H9 (cell line): ENCODE measurements around the gene RIPK4. TPM values are rescaled to one million over a fixed set of nuclear protein-coding genes. Genes with fewer than 3 reads are reported as not detected.
"Not testable (repeated sequence)": the region's sequence is repeated elsewhere in the genome, so short reads cannot be mapped to it uniquely, and the experiment has no call there.

ENCODE experiments used
- DNase-seq: peaks from one replicate; pipeline ENCODE4 v3.0.0-alpha.2; 2017
- H2AFZ ChIP-seq: one replicate; pipeline ENCODE4 v1.6.1; 2013; ENCODE audit warnings: mild to moderate bottlenecking, low read length, control low read depth, moderate library complexity
- H2AK5ac ChIP-seq: 2 replicates; pipeline ENCODE4 v1.6.1; 2013; ENCODE audit warnings: low read length, control low read depth, mixed read lengths; ENCODE audit not compliant: insufficient read length
- H2BK120ac ChIP-seq: one replicate; pipeline ENCODE4 v1.6.1; 2013; ENCODE audit warnings: low read depth, mild to moderate bottlenecking, low read length, control low read depth, inconsistent platforms; ENCODE audit not compliant: poor library complexity, severe bottlenecking
- H2BK12ac ChIP-seq: 2 replicates; pipeline ENCODE4 v1.6.1; 2013; ENCODE audit warnings: low read length, control low read depth, mixed read lengths, low read depth; ENCODE audit not compliant: insufficient read length
- H2BK15ac ChIP-seq: 2 replicates; pipeline ENCODE4 v1.6.1; 2013; ENCODE audit warnings: low read depth, low read length, control low read depth
- H2BK20ac ChIP-seq: one replicate; pipeline ENCODE4 v1.6.1; 2013; ENCODE audit warnings: low read depth, mild to moderate bottlenecking, low read length, control low read depth, inconsistent platforms; ENCODE audit not compliant: poor library complexity, severe bottlenecking
- H2BK5ac ChIP-seq: 2 replicates; pipeline ENCODE4 v1.6.1; 2013; ENCODE audit warnings: low read length, control low read depth, mixed read lengths; ENCODE audit not compliant: insufficient read length
- H3K14ac ChIP-seq: 2 replicates; pipeline ENCODE4 v1.6.1; 2013; ENCODE audit warnings: low read length, control low read depth; ENCODE audit not compliant: insufficient read depth
- H3K18ac ChIP-seq: 2 replicates; pipeline ENCODE4 v1.6.1; 2013; ENCODE audit warnings: low read depth, mild to moderate bottlenecking, mixed read lengths, low read length, control low read depth; ENCODE audit not compliant: insufficient read length
- H3K23ac ChIP-seq: 2 replicates; pipeline ENCODE4 v1.6.1; 2013; ENCODE audit warnings: low read length, control low read depth, mixed read lengths, low read depth; ENCODE audit not compliant: insufficient read length
- H3K23me2 ChIP-seq: 2 replicates; pipeline ENCODE4 v1.6.1; 2013; ENCODE audit warnings: low read depth, mild to moderate bottlenecking, mixed read lengths, low read length, control low read depth; ENCODE audit not compliant: insufficient read length, poor library complexity, severe bottlenecking
- H3K27ac ChIP-seq: 2 replicates; pipeline ENCODE4 v1.5.1; 2013; ENCODE audit warnings: low read length, control low read depth, mixed read lengths, low read depth; ENCODE audit not compliant: insufficient read length
- H3K27me3 ChIP-seq: 2 replicates; pipeline ENCODE4 v1.6.1; 2013; ENCODE audit warnings: low read length, control low read depth, inconsistent platforms; ENCODE audit not compliant: insufficient read depth
- H3K4ac ChIP-seq: 2 replicates; pipeline ENCODE4 v1.6.1; 2013; ENCODE audit warnings: low read depth, mild to moderate bottlenecking, control low read depth, inconsistent platforms, low read length, moderate library complexity
- H3K4me1 ChIP-seq: 2 replicates; pipeline ENCODE4 v1.6.1; 2013; ENCODE audit warnings: low read length, control low read depth, inconsistent platforms; ENCODE audit not compliant: insufficient read depth
- H3K4me2 ChIP-seq: 2 replicates; pipeline ENCODE4 v1.6.1; 2013; ENCODE audit warnings: low read length, control low read depth, mixed read lengths; ENCODE audit not compliant: insufficient read length, insufficient read depth
- H3K56ac ChIP-seq: 2 replicates; pipeline ENCODE4 v1.6.1; 2013; ENCODE audit warnings: low read depth, mild to moderate bottlenecking, mixed read lengths, low read length, control low read depth; ENCODE audit not compliant: insufficient read length
- H3K79me1 ChIP-seq: 2 replicates; pipeline ENCODE4 v1.6.1; 2013; ENCODE audit warnings: low read depth, mild to moderate bottlenecking, moderate library complexity, low read length, control low read depth, inconsistent platforms; ENCODE audit not compliant: insufficient read depth, poor library complexity, severe bottlenecking
- H3K79me2 ChIP-seq: 2 replicates; pipeline ENCODE4 v1.6.1; 2013; ENCODE audit warnings: low read length, control low read depth, inconsistent platforms; ENCODE audit not compliant: insufficient read depth
- H3K9ac ChIP-seq: 2 replicates; pipeline ENCODE4 v1.6.1; 2013; ENCODE audit warnings: low read length, control low read depth, mixed read lengths; ENCODE audit not compliant: insufficient read length; ENCODE audit errors: extremely low read depth
- H3K9me3 ChIP-seq: one replicate; pipeline ENCODE4 v1.6.1; 2013; ENCODE audit warnings: low read depth, low read length, inconsistent platforms; ENCODE audit not compliant: control insufficient read depth
- H3T11ph ChIP-seq: one replicate; pipeline ENCODE4 v1.6.1; 2013; ENCODE audit warnings: mild to moderate bottlenecking, low read length, control low read depth, inconsistent platforms
- H4K20me1 ChIP-seq: one replicate; pipeline ENCODE4 v1.6.1; 2013; ENCODE audit not compliant: control insufficient read depth, insufficient read length, insufficient read depth
- H4K5ac ChIP-seq: 2 replicates; pipeline ENCODE4 v1.6.1; 2013; ENCODE audit warnings: low read depth, mild to moderate bottlenecking, mixed read lengths, low read length, control low read depth; ENCODE audit not compliant: insufficient read length
- H4K8ac ChIP-seq: replicated peaks from 2 replicates; pipeline ENCODE4 v1.6.1; 2013; ENCODE audit warnings: low read length, control low read depth, mixed read lengths, low read depth; ENCODE audit not compliant: insufficient read length
- H4K91ac ChIP-seq: 2 replicates; pipeline ENCODE4 v1.6.1; 2013; ENCODE audit warnings: low read depth, mild to moderate bottlenecking, moderate library complexity, mixed read lengths, low read length, control low read depth; ENCODE audit not compliant: insufficient read length
- H3K27ac Mint-ChIP-seq, 3 experiments: 2 replicates in 2 of 3; 3 replicates in 1 of 3; pipeline ENCODE4 v1.8.0; 2020 to 2021; ENCODE audit warnings: mixed read lengths in 3 of 3, mild to moderate bottlenecking in 1 of 3, moderate library complexity in 1 of 3
- H3K27me3 Mint-ChIP-seq: 2 replicates; pipeline ENCODE4 v1.8.0; 2021; ENCODE audit warnings: low read depth, mild to moderate bottlenecking, moderate library complexity, mixed read lengths
- H3K36me3 Mint-ChIP-seq, 3 experiments: 2 replicates in 2 of 3; 3 replicates in 1 of 3; pipeline ENCODE4 v1.8.0; 2020 to 2021; ENCODE audit warnings: low read depth in 3 of 3, mixed read lengths in 3 of 3; ENCODE audit not compliant: insufficient read depth in 1 of 3
- H3K4me1 Mint-ChIP-seq, 2 experiments: 2 replicates each; pipeline ENCODE4 v1.8.0; 2020; ENCODE audit warnings: mixed read lengths in 2 of 2
- H3K4me3 Mint-ChIP-seq, 2 experiments: 2 replicates in 1 of 2; 3 replicates in 1 of 2; pipeline ENCODE4 v1.8.0; 2020 to 2021; ENCODE audit warnings: mild to moderate bottlenecking in 2 of 2, mixed read lengths in 2 of 2, moderate library complexity in 1 of 2
- H3K9me3 Mint-ChIP-seq, 2 experiments: 2 replicates in 1 of 2; 3 replicates in 1 of 2; pipeline ENCODE4 v1.8.0; 2020; ENCODE audit warnings: mild to moderate bottlenecking in 2 of 2, mixed read lengths in 2 of 2, moderate library complexity in 1 of 2
- WGBS: extraction: QIAGEN DNeasy Blood & Tissue Kit; methylation state at CpG from one replicate; pipeline ENCODE4 v1.1.7; 2013; ENCODE audit warnings: missing lambda C conversion rate, low lambda C conversion rate, mixed read lengths; ENCODE audit not compliant: insufficient read length; ENCODE audit errors: extremely low coverage; 5-methylcytosine and 5-hydroxymethylcytosine counted together
- total RNA-seq: library from RNA; stranded (reverse); gene quantifications from 2 replicates; pipeline ENCODE4 v1.2.1, GENCODE V29; 2021
- TF ChIP-seq, protein P1 (sequence below): fragments of 200-600 bp; sonication (generic); conservative IDR thresholded peaks from 3 replicates; pipeline ENCODE4 v1.8.0; 2021; ENCODE audit warnings: antibody characterized with exemption, mild to moderate bottlenecking

Gene RIPK4
- total RNA-seq, 1 experiment from 2014 or later, result 2.9 TPM

DNA sequence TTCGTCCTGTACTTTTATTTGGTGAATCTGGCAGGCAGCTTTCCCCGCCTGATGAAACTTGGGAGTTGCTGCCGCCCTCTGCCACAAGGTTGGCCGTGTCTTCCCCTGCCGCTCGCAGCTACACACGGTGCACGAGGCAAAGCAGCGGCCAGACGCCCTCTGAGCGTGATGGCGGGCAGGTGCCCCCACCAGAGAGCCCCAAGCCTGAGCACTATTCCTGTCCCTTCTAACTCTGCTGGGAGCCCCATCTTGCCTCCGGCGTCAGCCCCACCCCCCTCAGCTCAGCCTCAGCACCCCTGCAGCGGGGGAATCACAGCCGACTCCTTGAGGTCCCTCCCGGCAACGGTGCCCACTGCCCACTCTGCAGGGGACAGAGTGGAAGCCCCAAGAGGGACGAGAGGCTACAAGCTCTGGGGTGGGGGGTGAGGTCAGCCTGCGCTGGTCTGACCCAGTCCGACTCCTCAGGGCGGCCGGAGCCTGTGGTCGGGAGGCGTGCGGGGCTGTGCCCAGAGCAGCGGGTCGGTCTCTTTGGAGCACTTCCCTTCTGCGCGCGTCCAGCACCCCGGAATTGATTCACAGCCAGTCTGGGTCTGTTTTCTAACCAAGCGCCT lies 41.3 kb downstream of the RIPK4 start:
- Mint-ChIP-seq H3K4me1 (peaks cover 21 to 49% of the 10 kb centered on the region in 2 experiments), H3K36me3 (no peaks in the 10 kb centered on the region), H3K27ac (no peak overlapping the region), H3K4me3 (peak overlapping the region in 1 of 2 experiments; percentile 70; a peak in 3 of 5 replicates), H3K9me3 (no peaks in the 10 kb centered on the region; a peak in 1 of 5 replicates), H3K27me3 (peaks cover 4% of the 10 kb centered on the region)
- Histone ChIP-seq H3K4me2 (peak overlapping the region; percentile 74), H4K91ac (no peak overlapping the region), H2AK5ac (no peak overlapping the region), H4K5ac (no peak overlapping the region), H2BK20ac (no peak overlapping the region), H2BK120ac (no peak overlapping the region), H3K23ac (no peak overlapping the region), H3K18ac (no peak overlapping the region), H3K27me3 (peaks cover 15% of the 10 kb centered on the region; the same call in 1 of the 2 replicates), H2AFZ (no peak overlapping the region), H3K56ac (no peak overlapping the region), H3K9ac (no peak overlapping the region), H2BK12ac (no peak overlapping the region), H3K27ac (no peak overlapping the region), H3K4ac (no peak overlapping the region), H4K20me1 (peaks cover 2% of the 10 kb centered on the region), H3K79me2 (no peaks in the 10 kb centered on the region), H3T11ph (no peak overlapping the region), H2BK15ac (no peak overlapping the region), H3K14ac (peak overlapping the region; percentile 39; the same call in 1 of the 2 replicates), H3K23me2 (no peaks in the 10 kb centered on the region), H4K8ac (no peak overlapping the region), H3K79me1 (no peaks in the 10 kb centered on the region), H3K9me3 (no peaks in the 10 kb centered on the region), H2BK5ac (no peak overlapping the region), H3K4me1 (no peaks in the 10 kb centered on the region)
- WGBS, result no CpG with 5 or more reads among the region's 33 CpGs
- TF ChIP-seq, protein P1, sequence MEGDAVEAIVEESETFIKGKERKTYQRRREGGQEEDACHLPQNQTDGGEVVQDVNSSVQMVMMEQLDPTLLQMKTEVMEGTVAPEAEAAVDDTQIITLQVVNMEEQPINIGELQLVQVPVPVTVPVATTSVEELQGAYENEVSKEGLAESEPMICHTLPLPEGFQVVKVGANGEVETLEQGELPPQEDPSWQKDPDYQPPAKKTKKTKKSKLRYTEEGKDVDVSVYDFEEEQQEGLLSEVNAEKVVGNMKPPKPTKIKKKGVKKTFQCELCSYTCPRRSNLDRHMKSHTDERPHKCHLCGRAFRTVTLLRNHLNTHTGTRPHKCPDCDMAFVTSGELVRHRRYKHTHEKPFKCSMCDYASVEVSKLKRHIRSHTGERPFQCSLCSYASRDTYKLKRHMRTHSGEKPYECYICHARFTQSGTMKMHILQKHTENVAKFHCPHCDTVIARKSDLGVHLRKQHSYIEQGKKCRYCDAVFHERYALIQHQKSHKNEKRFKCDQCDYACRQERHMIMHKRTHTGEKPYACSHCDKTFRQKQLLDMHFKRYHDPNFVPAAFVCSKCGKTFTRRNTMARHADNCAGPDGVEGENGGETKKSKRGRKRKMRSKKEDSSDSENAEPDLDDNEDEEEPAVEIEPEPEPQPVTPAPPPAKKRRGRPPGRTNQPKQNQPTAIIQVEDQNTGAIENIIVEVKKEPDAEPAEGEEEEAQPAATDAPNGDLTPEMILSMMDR, result no peak
- no peak for DNase-seq

DNA sequence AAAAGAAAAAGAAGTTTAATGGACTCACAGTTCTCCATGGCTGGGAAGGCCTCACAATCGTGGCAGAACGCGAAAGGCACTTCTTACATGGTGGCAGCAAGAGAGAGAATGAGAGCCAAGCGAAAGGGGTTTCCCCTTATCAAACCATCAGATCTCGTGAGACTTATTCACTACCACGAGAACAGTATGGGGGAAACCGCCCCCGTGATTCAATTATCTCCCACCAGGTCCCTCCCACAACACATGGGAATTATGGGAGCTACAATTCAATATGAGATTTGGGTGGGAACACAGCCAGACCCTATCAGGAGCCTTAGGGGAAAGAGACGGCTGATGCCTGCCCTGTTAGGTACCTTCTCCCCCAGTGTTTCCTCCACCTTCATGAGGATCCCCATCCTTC lies 43.0 kb downstream of the RIPK4 start:
- H3K9me3 Mint-ChIP-seq, H2AK5ac ChIP-seq, H3K4me1 ChIP-seq, H3K9ac ChIP-seq, H2BK15ac ChIP-seq, H3K23me2 ChIP-seq, H3K4me2 ChIP-seq, H4K8ac ChIP-seq, H3K36me3 Mint-ChIP-seq, H2BK20ac ChIP-seq, H3T11ph ChIP-seq, H3K79me2 ChIP-seq, H3K79me1 ChIP-seq, H2BK5ac ChIP-seq, H3K27ac ChIP-seq, H3K9me3 ChIP-seq, H4K20me1 ChIP-seq, H4K5ac ChIP-seq, H4K91ac ChIP-seq, H2AFZ ChIP-seq, H3K27me3 Mint-ChIP-seq, H3K23ac ChIP-seq, H3K18ac ChIP-seq, H3K4me3 Mint-ChIP-seq, H3K27ac Mint-ChIP-seq, H3K4ac ChIP-seq, H3K56ac ChIP-seq, DNase-seq, H2BK120ac ChIP-seq, H2BK12ac ChIP-seq, H3K14ac ChIP-seq: not testable (repeated sequence)
- peaks cover 15% of the 10 kb centered on the region; the same call in 1 of the 2 replicates for H3K27me3 ChIP-seq
- no CpG with 5 or more reads among the region's 9 CpGs for WGBS
- H3K4me1 Mint-ChIP-seq, result peaks cover 14 to 44% of the 10 kb centered on the region in 2 experiments
